K562 (cell line): ENCODE results near the gene SCNN1A. TPM values are rescaled to one million over a fixed set of nuclear protein-coding genes. Genes with fewer than 3 reads are reported as not detected.

Experiments
- ATF4 ChIP-seq: fragments of 450-650 bp; formaldehyde crosslinking; IDR thresholded peaks from 2 replicates; pipeline ENCODE4 v1.4.0; 2022; ENCODE audit warnings: mild to moderate bottlenecking, moderate library complexity
- BCL6 ChIP-seq: fragments of 250-450 bp; sonication (Bioruptor Pico); IDR thresholded peaks from 2 replicates; pipeline ENCODE4 v1.4.0; 2020
- CBFA2T3 ChIP-seq: fragments of 450-650 bp; IDR thresholded peaks from 2 replicates; pipeline ENCODE4 v1.6.1; 2017
- CEBPB ChIP-seq: fragments of 450-650 bp; IDR thresholded peaks from 2 replicates; pipeline ENCODE4 v1.6.1; 2016; ENCODE audit warnings: missing genetic modification characterization, missing compliant biosample characterization
- CREB1 ChIP-seq, 2 experiments: sonication (generic) in 1 of 2; formaldehyde crosslinking in 1 of 2; IDR thresholded peaks; 2 replicates each; pipeline versions ENCODE4 v1.6.1 to v1.8.0; 2012 to 2022; ENCODE audit warnings: inconsistent platforms in 1 of 2, mild to moderate bottlenecking in 1 of 2, missing genetic modification reagents in 1 of 2, moderate library complexity in 1 of 2
- CTCFL ChIP-seq: IDR thresholded peaks from 2 replicates; pipeline ENCODE4 v1.6.1; 2011; ENCODE audit warnings: borderline replicate concordance, low read depth, mild to moderate bottlenecking, moderate library complexity, low read length; ENCODE audit not compliant: insufficient read depth, poor library complexity, severe bottlenecking
- ESRRB ChIP-seq: fragments of 250-450 bp; sonication (Bioruptor Pico); IDR thresholded peaks from 2 replicates; pipeline ENCODE4 v1.5.0; 2020; ENCODE audit warnings: mild to moderate bottlenecking, moderate library complexity, borderline replicate concordance
- ETV5 ChIP-seq: sonication (generic); formaldehyde crosslinking; IDR thresholded peaks from 2 replicates; pipeline ENCODE4 v1.4.0; 2020; ENCODE audit warnings: low read depth, mild to moderate bottlenecking, missing genetic modification reagents
- FUS ChIP-seq: fragments of 200-400 bp; formaldehyde crosslinking; optimal IDR thresholded peaks from 2 replicates; pipeline ENCODE3; 2017; ENCODE audit warnings: low read depth, low read length
- GABPB2 ChIP-seq: fragments of 250-450 bp; sonication (Bioruptor Pico); conservative IDR thresholded peaks from 2 replicates; pipeline ENCODE4 v1.5.1; 2021; ENCODE audit warnings: mild to moderate bottlenecking
- HMG20A ChIP-seq: fragments of 450-650 bp; formaldehyde crosslinking; conservative IDR thresholded peaks from 2 replicates; pipeline ENCODE4 v1.4.0; 2020; ENCODE audit warnings: mild to moderate bottlenecking, mixed read lengths
- HNRNPUL1 ChIP-seq: fragments of 200-400 bp; formaldehyde crosslinking; IDR thresholded peaks from 2 replicates; pipeline ENCODE4 v1.6.1; 2017; ENCODE audit warnings: low read length
- KLF16 ChIP-seq: IDR thresholded peaks from 2 replicates; pipeline ENCODE4 v1.6.1; 2016; ENCODE audit warnings: antibody characterized with exemption
- PHF20 ChIP-seq: fragments of 450-650 bp; IDR thresholded peaks from 2 replicates; pipeline ENCODE4 v1.6.1; 2018; ENCODE audit not compliant: partially characterized antibody
- STAT5A ChIP-seq: IDR thresholded peaks from 2 replicates; pipeline ENCODE4 v1.6.1; 2012; ENCODE audit warnings: low read length, inconsistent platforms, borderline replicate concordance
- UBTF ChIP-seq, 2 experiments: IDR thresholded peaks; 2 replicates each; pipeline ENCODE4 v1.6.1; 2012; ENCODE audit warnings: improper control_type of control experiment in 2 of 2, low read depth in 2 of 2, low read length in 2 of 2, borderline replicate concordance in 1 of 2
- USF2 ChIP-seq: sonication (generic); formaldehyde crosslinking; IDR thresholded peaks from 2 replicates; pipeline ENCODE4 v1.5.0; 2020; ENCODE audit warnings: missing genetic modification reagents
- ZC3H8 ChIP-seq: fragments of 450-650 bp; IDR thresholded peaks from 2 replicates; pipeline ENCODE4 v1.6.1; 2017
- ZKSCAN8 ChIP-seq: fragments of 200-800 bp; sonication (Bioruptor generic); IDR thresholded peaks from 2 replicates; pipeline ENCODE4 v1.6.1; 2016; ENCODE audit warnings: missing genetic modification characterization, missing compliant biosample characterization
- ZNF175 ChIP-seq: fragments of 200-800 bp; sonication (Bioruptor generic); IDR thresholded peaks from 2 replicates; pipeline ENCODE4 v1.6.1; 2016; ENCODE audit warnings: low read depth, mild to moderate bottlenecking, missing genetic modification characterization, missing compliant biosample characterization
- ZNF584 ChIP-seq: fragments of 200-800 bp; sonication (Bioruptor generic); IDR thresholded peaks from 2 replicates; pipeline ENCODE4 v1.6.1; 2016; ENCODE audit warnings: low read depth, mild to moderate bottlenecking, missing genetic modification characterization, missing compliant biosample characterization
- ZNF717 ChIP-seq: fragments of 250-450 bp; sonication (Bioruptor Pico); IDR thresholded peaks from 2 replicates; pipeline ENCODE4 v1.5.0; 2021
- polyA plus RNA-seq, 8 experiments: library from polyadenylated mRNA; depleted of rRNA in 4 of 8; stranded (reverse) in 5 of 8; unstranded in 3 of 8; fragments of >200 nt; fragmentation: Nextera tagmentation in 2 of 8; fragmentation: Illumina TruSeq in 1 of 8; extraction: Ambion mirVana in 2 of 8; extraction: Trizol in 1 of 8; gene quantifications; 2 replicates each; pipeline versions ENCODE4 v1.2.1 to v1.2.3, GENCODE V29; 2011 to 2014; ENCODE audit warnings: inconsistent platforms in 1 of 8, missing spikeins in 1 of 8
- total RNA-seq, 7 experiments: library from RNA; depleted of rRNA in 6 of 7; stranded (reverse); fragments of >200 nt in 6 of 7; fragmentation: Illumina TruSeq in 2 of 7; extraction: Trizol in 2 of 7; gene quantifications; 2 replicates each; pipeline versions ENCODE4 v1.2.1 to v1.2.3, GENCODE V29; 2011 to 2021; ENCODE audit warnings: low replicate concordance in 1 of 7

Gene SCNN1A
- total and polyA plus RNA-seq, 9 of the 15 experiments (the other 6 are each of a cell fraction or from before 2014, with no cell fraction given), result 0.15 to 0.49 (median 0.32) TPM; not detected in 5

- TF ChIP-seq ESRRB (CRISPR knock-in tag) (no peak), PHF20 (no peak), ZNF584 (CRISPR knock-in tag) (no peak), ZNF175 (CRISPR knock-in tag) (no peak; the same call in 1 of the 2 replicates), CREB1 (IDR thresholded peaks at IDR 0.05) (peak; percentile 34; the same call in 1 of the 2 replicates), CREB1 (CRISPR knock-in tag; IDR thresholded peaks at IDR 0.05) (no peak), HMG20A (CRISPR knock-in tag) (no peak), GABPB2 (CRISPR knock-in tag) (no peak), BCL6 (CRISPR knock-in tag) (no peak), ZKSCAN8 (CRISPR knock-in tag) (no peak), ZC3H8 (no peak), ZNF717 (CRISPR knock-in tag) (no peak), ATF4 (CRISPR knock-in tag) (no peak), CEBPB (tag) (peak; percentile 43; the same call in 1 of the 2 replicates), KLF16 (peak; percentile 20; the same call in 1 of the 2 replicates), CBFA2T3 (peak; percentile 40; the same call in 1 of the 2 replicates), FUS (no peak), STAT5A (no peak), UBTF (IDR thresholded peaks at IDR 0.05; ENCODE audit: borderline replicate concordance in 1 of 2, low read depth in 2 of 2, low read length in 2 of 2) (no peak), USF2 (CRISPR knock-in tag) (no peak), ETV5 (CRISPR knock-in tag) (peak; percentile 44; the same call in 1 of the 2 replicates), HNRNPUL1 (no peak), CTCFL (no peak)
Observed at GRCh38 chr12:6336889-6337853, 38.2 kb downstream of the SCNN1A start (continued).
